Measurements from ENCODE around the gene SPATA3. TPM values are rescaled to one million over a fixed set of nuclear protein-coding genes. Genes with fewer than 3 reads are reported as not detected.

SPATA3 gene
- total RNA-seq, result not detected

DNA sequence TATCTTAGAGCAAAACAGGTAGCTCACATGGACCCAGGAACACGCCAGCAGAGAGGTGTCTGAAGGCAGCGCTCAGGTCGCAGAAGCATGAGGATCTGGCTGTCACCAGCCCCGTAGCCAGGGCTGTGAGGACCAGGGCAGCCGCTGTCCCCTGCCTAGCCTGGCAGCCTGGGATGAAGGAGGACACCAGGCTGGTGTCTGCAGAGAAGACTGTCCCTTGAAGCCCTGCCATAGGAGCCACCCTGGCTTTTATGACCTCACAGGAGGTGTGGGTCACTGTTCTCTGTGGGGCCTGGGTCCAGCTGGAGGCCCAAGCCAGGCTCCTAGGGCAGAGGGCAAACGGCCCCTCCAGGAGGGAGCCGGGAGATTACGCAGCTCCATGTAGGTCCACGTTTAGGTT, at the start of gene SPATA3:
Gene SPATA3 (plus strand): TSS at position 301 of the 400 bp plus-strand sequence. CDS start 113 bp downstream, outside the sequence.
- 77 to 80% methylated on average over 7 to 9 of the region's 9 CpGs for WGBS, 2 donors
- Histone ChIP-seq H3K9me3 (peaks cover 0 to under 1% (median 0%) of the 10 kb centered on the region in 4 donors), H3K4me3 (no peak within 1 kb of the TSS), H3K4me1 (no peaks in the 10 kb centered on the region), H3K27ac (no peak within 1 kb of the TSS), H3K27me3 (peaks cover 0 to 26% of the 10 kb centered on the region in 2 donors), H3K36me3 (no peaks in the 10 kb centered on the region)
- no peak for DNase-seq (ENCODE audit: low spot score in 2 of 2)
- TF ChIP-seq CTCF (IDR thresholded peaks at IDR 0.05), result no peak
- no peak for TF ChIP-seq POLR2A (IDR thresholded peaks at IDR 0.05)
- no peak for TF ChIP-seq EP300 (IDR thresholded peaks at IDR 0.05)

DNA sequence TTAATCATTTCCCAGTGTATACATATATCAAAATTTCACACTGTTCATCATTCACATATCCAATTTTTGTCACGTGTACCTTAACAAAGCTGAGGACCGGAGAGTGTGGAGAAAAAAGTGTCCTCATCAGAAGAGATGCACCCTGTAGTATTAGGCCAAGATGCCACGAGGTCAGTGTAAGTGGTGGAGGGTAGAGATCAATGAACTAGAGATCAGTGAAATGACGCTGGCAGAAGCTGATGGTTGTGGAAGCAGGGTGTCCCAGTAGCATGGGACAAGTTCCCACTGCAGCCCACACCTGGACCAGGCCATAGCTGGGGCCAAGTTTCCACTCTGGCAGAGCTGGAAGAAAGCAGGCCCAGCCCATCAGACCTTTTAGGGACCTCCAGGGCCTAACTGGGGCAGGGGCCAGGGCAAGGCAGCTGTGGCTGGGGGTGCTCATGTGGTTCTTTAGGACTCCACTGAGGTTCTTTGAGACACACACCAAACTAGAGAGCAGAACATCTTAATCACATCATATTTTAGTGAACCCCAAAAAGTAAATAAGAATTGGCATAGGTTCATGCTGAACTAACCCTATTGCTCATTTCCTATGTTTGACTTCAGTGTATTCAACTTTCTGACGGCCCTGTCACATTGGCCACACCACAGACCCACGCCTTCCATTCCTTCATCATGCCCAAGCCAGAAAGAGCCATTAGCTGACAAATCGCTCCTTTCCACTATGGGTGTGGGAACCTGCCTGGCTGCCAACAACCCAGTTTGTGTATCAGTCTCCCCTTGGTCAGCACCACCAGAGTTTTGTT, 49.3 kb upstream of the SPATA3 start:
- Histone ChIP-seq H3K9me3 (no peaks in the 10 kb centered on the region), H3K4me3 (no peak overlapping the region), H3K4me1 (no peaks in the 10 kb centered on the region), H3K36me3 (no peaks in the 10 kb centered on the region), H3K27me3 (no peaks in the 10 kb centered on the region), H3K27ac (no peak overlapping the region)
- WGBS, 2 donors, result 85 to 88% methylated on average over 7 of the region's 7 CpGs
- TF ChIP-seq EP300 (IDR thresholded peaks at IDR 0.05) (no peak), POLR2A (IDR thresholded peaks at IDR 0.05) (no peak), CTCF (IDR thresholded peaks at IDR 0.05) (no peak)
- DNase-seq (ENCODE audit: low spot score in 2 of 2), result no peak

- no peaks in the 10 kb centered on the region for H3K27me3 ChIP-seq
- no peak for TF ChIP-seq CTCF (IDR thresholded peaks at IDR 0.05)
- no peak for TF ChIP-seq POLR2A (IDR thresholded peaks at IDR 0.05)
- TF ChIP-seq EP300 (IDR thresholded peaks at IDR 0.05), result no peak
- no peaks in the 10 kb centered on the region for H3K9me3 ChIP-seq
- H3K27ac ChIP-seq, result no peak overlapping the region
- no peak for DNase-seq (ENCODE audit: low spot score in 2 of 2)
- WGBS, 2 donors, result 86 to 87% methylated on average over 3 of the region's 3 CpGs
- H3K36me3 ChIP-seq, result no peaks in the 10 kb centered on the region
- no peak overlapping the region for H3K4me3 ChIP-seq
- no peaks in the 10 kb centered on the region for H3K4me1 ChIP-seq
Measured at GRCh38 chr2:230947235-230947576, 48.7 kb upstream of the SPATA3 start.

- no peak overlapping the region for H3K4me3 ChIP-seq
- no peaks in the 10 kb centered on the region for H3K36me3 ChIP-seq
- no peak for DNase-seq (ENCODE audit: low spot score in 2 of 2)
- 67 to 77% methylated on average over 4 to 8 of the region's 10 CpGs for WGBS, 2 donors
- H3K4me1 ChIP-seq, result no peaks in the 10 kb centered on the region
- no peaks in the 10 kb centered on the region for H3K27me3 ChIP-seq
- H3K27ac ChIP-seq, result no peak overlapping the region
- TF ChIP-seq CTCF (IDR thresholded peaks at IDR 0.05) (no peak), EP300 (IDR thresholded peaks at IDR 0.05) (no peak), POLR2A (IDR thresholded peaks at IDR 0.05) (no peak)
- no peaks in the 10 kb centered on the region for H3K9me3 ChIP-seq
Measured at GRCh38 chr2:230947908-230948365, 48.0 kb upstream of the SPATA3 start.

Measured in tibial nerve (tissue), 4 donors.